Gastrocnemius medialis (tissue), 4 donors: ENCODE data around the gene GSTM5. TPM values are rescaled to one million over a fixed set of nuclear protein-coding genes. Genes with fewer than 3 reads are reported as not detected.

Experiments
- ATAC-seq, 2 donors: fragments of 150-250 bp; one replicate each; pipeline ENCODE4 v1.9.1; 2016
- DNase-seq, 2 donors: peaks; one replicate each; pipeline ENCODE4 v3.0.0-alpha.2; 2019
- H3K27ac ChIP-seq, 4 donors: fragments of 200-600 bp; sonication (generic); 1 replicate in 1 of 4; 2 replicates in 3 of 4; pipeline ENCODE4 v1.5.1; 2016 to 2018; ENCODE audit warnings: mild to moderate bottlenecking in 2 of 4, moderate library complexity in 1 of 4
- H3K27me3 ChIP-seq, 3 donors: fragments of 200-600 bp; sonication (generic) in 2 of 3; 1 replicate in 1 of 3; 2 replicates in 2 of 3; pipeline versions ENCODE4 v1.5.1 to v1.6.0; 2016 to 2019; ENCODE audit warnings: mild to moderate bottlenecking in 1 of 3, moderate library complexity in 1 of 3
- H3K36me3 ChIP-seq, 2 donors: fragments of 200-600 bp; sonication (generic) in 1 of 2; one replicate each; pipeline ENCODE4 v1.5.1; 2017 to 2018
- H3K4me1 ChIP-seq, 2 donors: fragments of 200-600 bp; sonication (generic) in 1 of 2; one replicate each; pipeline ENCODE4 v1.5.1; 2016 to 2017; ENCODE audit warnings: mild to moderate bottlenecking in 2 of 2
- H3K4me3 ChIP-seq, 4 donors: fragments of 200-600 bp; sonication (generic) in 3 of 4; 1 replicate in 1 of 4; 2 replicates in 3 of 4; pipeline ENCODE4 v1.5.1; 2016 to 2019; ENCODE audit warnings: mild to moderate bottlenecking in 2 of 4
- H3K9me3 ChIP-seq, 3 donors: fragments of 200-600 bp; sonication (generic) in 2 of 3; 1 replicate in 1 of 3; 2 replicates in 2 of 3; pipeline ENCODE4 v1.5.1; 2016 to 2019
- CTCF ChIP-seq, 5 experiments: fragments of 450-650 bp in 3 of 5; fragments of 200-600 bp in 2 of 5; sonication (generic) in 2 of 5; IDR thresholded peaks in 4 of 5; conservative IDR thresholded peaks in 1 of 5; 1 replicate in 4 of 5; 2 replicates in 1 of 5; pipeline ENCODE4 v1.5.1; 2016 to 2019; ENCODE audit warnings: antibody characterized with exemption in 5 of 5, mild to moderate bottlenecking in 3 of 5, moderate library complexity in 3 of 5
- POLR2A ChIP-seq, 2 donors: fragments of 450-650 bp; IDR thresholded peaks; one replicate each; pipeline ENCODE4 v1.6.1; 2017; ENCODE audit warnings: antibody characterized with exemption in 2 of 2, mild to moderate bottlenecking in 2 of 2, moderate library complexity in 2 of 2
- in situ Hi-C, 4 donors: fragments of 200-750 bp; cut with MboI; loops; one replicate each; pipeline versions ENCODE4 v1.15.0 to v1.8.0; 2017; ENCODE audit warnings: low sequenced_read_pairs in 4 of 4
- intact Hi-C: fragments of 100-400 bp; cut with DNase I; formaldehyde crosslinking; loops from one replicate; pipeline ENCODE4 v1.15.1; 2023; ENCODE audit warnings: low total_unique reads
- total RNA-seq, 4 donors: library from RNA; depleted of rRNA; stranded (reverse); fragments of >200 nt; gene quantifications; one replicate each; pipeline versions ENCODE4 v1.1.0 to v1.2.3, GENCODE V29; 2016

Gene GSTM5
- total RNA-seq, 4 donors from 2014 or later, result 0.15 to 1.9 (median 0.63) TPM

- TF ChIP-seq POLR2A (IDR thresholded peaks at IDR 0.05) (no peak), CTCF (IDR thresholded peaks at IDR 0.05 in 4 of 5, conservative IDR thresholded peaks at IDR 0.05 in 1 of 5) (no peak)
- H3K4me1 ChIP-seq, result no peaks in the 10 kb centered on the region
- intact Hi-C loops (no loop called here), in situ Hi-C loops (no loop called here)
- no peak for DNase-seq
- ATAC-seq, result no peak
- H3K27ac ChIP-seq, result no peak overlapping the region
- no peaks in the 10 kb centered on the region for H3K36me3 ChIP-seq
- H3K27me3 ChIP-seq, result no peaks in the 10 kb centered on the region
- no peak overlapping the region for H3K4me3 ChIP-seq
- no peaks in the 10 kb centered on the region for H3K9me3 ChIP-seq
Observed at GRCh38 chr1:109749221-109749620, 37.2 kb downstream of the GSTM5 start.

GRCh38 chr1:109750241-109750882 lies 38.3 kb downstream of the GSTM5 start:
- H3K9me3 ChIP-seq, result no peaks in the 10 kb centered on the region

GRCh38 chr1:109750920-109751319 lies 38.9 kb downstream of the GSTM5 start:
- no peaks in the 10 kb centered on the region for H3K36me3 ChIP-seq
- H3K27ac ChIP-seq, result no peak overlapping the region
- no peaks in the 10 kb centered on the region for H3K4me1 ChIP-seq
- ATAC-seq (no peak), DNase-seq (no peak)
- intact Hi-C loops, result no loop called here
- H3K27me3 ChIP-seq, result no peaks in the 10 kb centered on the region
- H3K4me3 ChIP-seq, result no peak overlapping the region
- in situ Hi-C loops, result no loop called here
- no peaks in the 10 kb centered on the region for H3K9me3 ChIP-seq
- TF ChIP-seq CTCF (IDR thresholded peaks at IDR 0.05 in 4 of 5, conservative IDR thresholded peaks at IDR 0.05 in 1 of 5), result no peak
- TF ChIP-seq POLR2A (IDR thresholded peaks at IDR 0.05), result no peak

More at GRCh38 chr1:109750241-109750882, 38.3 kb downstream of the GSTM5 start:
- no peak for ATAC-seq
- no peak for TF ChIP-seq POLR2A (IDR thresholded peaks at IDR 0.05)
- no peak for TF ChIP-seq CTCF (IDR thresholded peaks at IDR 0.05 in 4 of 5, conservative IDR thresholded peaks at IDR 0.05 in 1 of 5)
- intact Hi-C loops, result no loop called here
- in situ Hi-C loops, result no loop called here
- no peaks in the 10 kb centered on the region for H3K27me3 ChIP-seq
- no peak overlapping the region for H3K4me3 ChIP-seq
- no peaks in the 10 kb centered on the region for H3K4me1 ChIP-seq
- H3K36me3 ChIP-seq, result no peaks in the 10 kb centered on the region
- H3K27ac ChIP-seq, result no peak overlapping the region
- no peak for DNase-seq

GRCh38 chr1:109751531-109752260 lies 39.6 kb downstream of the GSTM5 start:
- DNase-seq, result no peak
- intact Hi-C loops, result no loop called here
- Histone ChIP-seq H3K4me1 (no peaks in the 10 kb centered on the region), H3K27me3 (no peaks in the 10 kb centered on the region), H3K4me3 (no peak overlapping the region), H3K36me3 (no peaks in the 10 kb centered on the region), H3K27ac (no peak overlapping the region), H3K9me3 (no peaks in the 10 kb centered on the region)
- no peak for ATAC-seq
- TF ChIP-seq POLR2A (IDR thresholded peaks at IDR 0.05), result no peak
- no peak for TF ChIP-seq CTCF (IDR thresholded peaks at IDR 0.05 in 4 of 5, conservative IDR thresholded peaks at IDR 0.05 in 1 of 5)
- in situ Hi-C loops, result no loop called here
